ENCODE results near the gene ZNF205. TPM values are rescaled to one million over a fixed set of nuclear protein-coding genes. Genes with fewer than 3 reads are reported as not detected.

Gene ZNF205
- total and polyA plus RNA-seq, 9 of the 15 experiments (the other 6 are each of a cell fraction or from before 2014, with no cell fraction given), result 2.4 to 11.8 (median 5.1) TPM; not detected in 2

GRCh38 chr16:3071655-3072054, 40.7 kb upstream of the ZNF205 start:
- TF ChIP-seq, protein P1, sequence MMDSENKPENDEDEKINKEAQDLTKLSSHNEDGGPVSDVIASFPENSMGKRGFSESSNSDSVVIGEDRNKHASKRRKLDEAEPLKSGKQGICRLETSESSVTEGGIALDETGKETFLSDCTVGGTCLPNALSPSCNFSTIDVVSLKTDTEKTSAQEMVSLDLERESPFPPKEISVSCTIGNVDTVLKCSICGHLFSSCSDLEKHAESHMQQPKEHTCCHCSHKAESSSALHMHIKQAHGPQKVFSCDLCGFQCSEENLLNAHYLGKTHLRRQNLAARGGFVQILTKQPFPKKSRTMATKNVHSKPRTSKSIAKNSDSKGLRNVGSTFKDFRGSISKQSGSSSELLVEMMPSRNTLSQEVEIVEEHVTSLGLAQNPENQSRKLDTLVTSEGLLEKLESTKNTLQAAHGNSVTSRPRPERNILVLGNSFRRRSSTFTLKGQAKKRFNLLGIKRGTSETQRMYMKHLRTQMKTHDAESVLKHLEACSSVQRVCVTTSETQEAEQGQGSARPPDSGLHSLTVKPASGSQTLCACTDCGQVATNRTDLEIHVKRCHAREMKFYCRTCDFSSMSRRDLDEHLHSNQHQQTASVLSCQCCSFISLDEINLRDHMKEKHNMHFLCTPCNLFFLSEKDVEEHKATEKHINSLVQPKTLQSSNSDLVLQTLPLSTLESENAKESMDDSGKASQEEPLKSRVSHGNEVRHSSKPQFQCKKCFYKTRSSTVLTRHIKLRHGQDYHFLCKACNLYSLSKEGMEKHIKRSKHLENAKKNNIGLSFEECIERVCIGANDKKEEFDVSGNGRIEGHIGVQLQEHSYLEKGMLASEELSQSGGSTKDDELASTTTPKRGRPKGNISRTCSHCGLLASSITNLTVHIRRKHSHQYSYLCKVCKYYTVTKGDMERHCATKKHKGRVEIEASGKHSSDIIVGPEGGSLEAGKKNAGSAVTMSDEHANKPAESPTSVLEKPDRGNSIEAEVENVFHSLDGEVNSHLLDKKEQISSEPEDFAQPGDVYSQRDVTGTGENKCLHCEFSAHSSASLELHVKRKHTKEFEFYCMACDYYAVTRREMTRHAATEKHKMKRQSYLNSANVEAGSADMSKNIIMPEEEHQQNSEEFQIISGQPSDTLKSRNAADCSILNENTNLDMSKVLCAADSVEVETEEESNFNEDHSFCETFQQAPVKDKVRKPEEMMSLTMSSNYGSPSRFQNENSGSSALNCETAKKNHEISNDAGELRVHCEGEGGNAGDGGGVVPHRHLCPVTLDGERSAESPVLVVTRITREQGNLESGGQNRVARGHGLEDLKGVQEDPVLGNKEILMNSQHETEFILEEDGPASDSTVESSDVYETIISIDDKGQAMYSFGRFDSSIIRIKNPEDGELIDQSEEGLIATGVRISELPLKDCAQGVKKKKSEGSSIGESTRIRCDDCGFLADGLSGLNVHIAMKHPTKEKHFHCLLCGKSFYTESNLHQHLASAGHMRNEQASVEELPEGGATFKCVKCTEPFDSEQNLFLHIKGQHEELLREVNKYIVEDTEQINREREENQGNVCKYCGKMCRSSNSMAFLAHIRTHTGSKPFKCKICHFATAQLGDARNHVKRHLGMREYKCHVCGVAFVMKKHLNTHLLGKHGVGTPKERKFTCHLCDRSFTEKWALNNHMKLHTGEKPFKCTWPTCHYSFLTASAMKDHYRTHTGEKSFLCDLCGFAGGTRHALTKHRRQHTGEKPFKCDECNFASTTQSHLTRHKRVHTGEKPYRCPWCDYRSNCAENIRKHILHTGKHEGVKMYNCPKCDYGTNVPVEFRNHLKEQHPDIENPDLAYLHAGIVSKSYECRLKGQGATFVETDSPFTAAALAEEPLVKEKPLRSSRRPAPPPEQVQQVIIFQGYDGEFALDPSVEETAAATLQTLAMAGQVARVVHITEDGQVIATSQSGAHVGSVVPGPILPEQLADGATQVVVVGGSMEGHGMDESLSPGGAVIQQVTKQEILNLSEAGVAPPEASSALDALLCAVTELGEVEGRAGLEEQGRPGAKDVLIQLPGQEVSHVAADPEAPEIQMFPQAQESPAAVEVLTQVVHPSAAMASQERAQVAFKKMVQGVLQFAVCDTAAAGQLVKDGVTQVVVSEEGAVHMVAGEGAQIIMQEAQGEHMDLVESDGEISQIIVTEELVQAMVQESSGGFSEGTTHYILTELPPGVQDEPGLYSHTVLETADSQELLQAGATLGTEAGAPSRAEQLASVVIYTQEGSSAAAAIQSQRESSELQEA (IDR thresholded peaks at IDR 0.05; ENCODE audit: low read depth), result no peak
- TF ChIP-seq, protein P2, sequence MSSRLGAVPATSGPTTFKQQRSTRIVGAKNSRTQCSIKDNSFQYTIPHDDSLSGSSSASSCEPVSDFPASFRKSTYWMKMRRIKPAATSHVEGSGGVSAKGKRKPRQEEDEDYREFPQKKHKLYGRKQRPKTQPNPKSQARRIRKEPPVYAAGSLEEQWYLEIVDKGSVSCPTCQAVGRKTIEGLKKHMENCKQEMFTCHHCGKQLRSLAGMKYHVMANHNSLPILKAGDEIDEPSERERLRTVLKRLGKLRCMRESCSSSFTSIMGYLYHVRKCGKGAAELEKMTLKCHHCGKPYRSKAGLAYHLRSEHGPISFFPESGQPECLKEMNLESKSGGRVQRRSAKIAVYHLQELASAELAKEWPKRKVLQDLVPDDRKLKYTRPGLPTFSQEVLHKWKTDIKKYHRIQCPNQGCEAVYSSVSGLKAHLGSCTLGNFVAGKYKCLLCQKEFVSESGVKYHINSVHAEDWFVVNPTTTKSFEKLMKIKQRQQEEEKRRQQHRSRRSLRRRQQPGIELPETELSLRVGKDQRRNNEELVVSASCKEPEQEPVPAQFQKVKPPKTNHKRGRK (tag; IDR thresholded peaks at IDR 0.05), result no peak
- TF ChIP-seq ARID3A (IDR thresholded peaks at IDR 0.05; ENCODE audit: borderline replicate concordance, low read depth, low read length) (no peak), SRSF3 (IDR thresholded peaks at IDR 0.05; ENCODE audit: insufficient read depth, low read length) (no peak), OTX1 (CRISPR knock-in tag; IDR thresholded peaks at IDR 0.05) (no peak), MITF (IDR thresholded peaks at IDR 0.05) (no peak)
- POLR2A ChIA-PET, result no interaction called here
- Histone ChIP-seq H4K20me1 (replicated peaks; ENCODE audit: control insufficient read depth, insufficient read depth, low read length) (no peaks in the 10 kb centered on the region), H3K4me1 (replicated peaks in 1 of 2; ENCODE audit: control insufficient read depth in 2 of 2, insufficient read depth in 2 of 2, low read length in 2 of 2) (peaks cover 14 to 33% of the 10 kb centered on the region in 2 experiments), H3K36me3 (ENCODE audit: control insufficient read depth, insufficient read depth, low read length) (no peaks in the 10 kb centered on the region), H2AFZ (ENCODE audit: low read depth, low read length) (no peak overlapping the region), H3K79me2 (ENCODE audit: control insufficient read depth, insufficient read depth, low read length) (no peaks in the 10 kb centered on the region), H3K27ac (ENCODE audit: extremely low read depth, low read depth, low read length) (no peak overlapping the region), H3K27me3 (ENCODE audit: control insufficient read depth in 2 of 2, insufficient read depth in 2 of 2, low read length in 2 of 2) (peaks cover 0 to 12% of the 10 kb centered on the region in 2 experiments; a peak in 3 of 5 replicates), H3K4me3 (no peak overlapping the region), H3K9ac (ENCODE audit: insufficient read depth in 1 of 2, low read depth in 2 of 2, low read length in 2 of 2) (no peak overlapping the region), H3K4me2 (ENCODE audit: insufficient read depth, low read length) (no peak overlapping the region), H3K9me1 (ENCODE audit: control insufficient read depth, insufficient read depth, low read length) (no peaks in the 10 kb centered on the region), H3K9me3 (replicated peaks; ENCODE audit: control insufficient read depth, insufficient read depth, low read depth, low read length) (no peaks in the 10 kb centered on the region)
- ATAC-seq (no peak), DNase-seq (ENCODE audit: extremely low read depth in 1 of 4, low spot score in 3 of 4) (no peak), FAIRE-seq (no peak)
- CTCF ChIA-PET (ENCODE audit: low intra/inter-chr PET ratio), result no interaction called here
- 66% methylated on average over 7 of the region's 7 CpGs for WGBS (ENCODE audit: insufficient coverage, low coverage, missing lambda C conversion rate)
- in situ Hi-C loops (cut with MboI) (no loop called here), intact Hi-C loops (cut with micrococcal nuclease) (no loop called here)
- no TSS peak for BruUV-seq (replicated peaks)
